ENCODE measurements around the gene OR52E1. TPM values are rescaled to one million over a fixed set of nuclear protein-coding genes. Genes with fewer than 3 reads are reported as not detected.

The OR52E1 gene
- not detected for total RNA-seq
- polyA plus RNA-seq: not detected
- long read RNA-seq, donor 1: 0 reads
- long read RNA-seq, donor 2: 0 reads

GRCh38 chr11:5069272-5069671 is at the start of gene OR52E1:
TSS of gene OR52E1 (plus strand) at chr11:5069572.
- DNase-seq: no peak
- intact Hi-C loops (cut with DNase I): no loop called here
- 51 to 63% (median 52%) methylated on average over 3 of the region's 3 CpGs for WGBS, 3 donors
- Histone ChIP-seq H3K9me3 (no peaks in the 10 kb centered on the region), H3K4me1 (no peaks in the 10 kb centered on the region), H3K36me3 (ENCODE audit: insufficient read depth in 1 of 2, low read depth in 1 of 2) (no peaks in the 10 kb centered on the region), H3K4me3 (no peak within 1 kb of the TSS), H3K27me3 (ENCODE audit: insufficient read depth in 3 of 3, low read length in 2 of 3) (no peaks in the 10 kb centered on the region), H3K27ac (no peak within 1 kb of the TSS)
- TF ChIP-seq, protein P1, sequence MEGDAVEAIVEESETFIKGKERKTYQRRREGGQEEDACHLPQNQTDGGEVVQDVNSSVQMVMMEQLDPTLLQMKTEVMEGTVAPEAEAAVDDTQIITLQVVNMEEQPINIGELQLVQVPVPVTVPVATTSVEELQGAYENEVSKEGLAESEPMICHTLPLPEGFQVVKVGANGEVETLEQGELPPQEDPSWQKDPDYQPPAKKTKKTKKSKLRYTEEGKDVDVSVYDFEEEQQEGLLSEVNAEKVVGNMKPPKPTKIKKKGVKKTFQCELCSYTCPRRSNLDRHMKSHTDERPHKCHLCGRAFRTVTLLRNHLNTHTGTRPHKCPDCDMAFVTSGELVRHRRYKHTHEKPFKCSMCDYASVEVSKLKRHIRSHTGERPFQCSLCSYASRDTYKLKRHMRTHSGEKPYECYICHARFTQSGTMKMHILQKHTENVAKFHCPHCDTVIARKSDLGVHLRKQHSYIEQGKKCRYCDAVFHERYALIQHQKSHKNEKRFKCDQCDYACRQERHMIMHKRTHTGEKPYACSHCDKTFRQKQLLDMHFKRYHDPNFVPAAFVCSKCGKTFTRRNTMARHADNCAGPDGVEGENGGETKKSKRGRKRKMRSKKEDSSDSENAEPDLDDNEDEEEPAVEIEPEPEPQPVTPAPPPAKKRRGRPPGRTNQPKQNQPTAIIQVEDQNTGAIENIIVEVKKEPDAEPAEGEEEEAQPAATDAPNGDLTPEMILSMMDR (IDR thresholded peaks at IDR 0.05): no peak
- ATAC-seq: no peak

GRCh38 chr11:5021996-5022395 is 47.4 kb upstream of the OR52E1 start:
- Histone ChIP-seq H3K27ac (no peak overlapping the region), H3K36me3 (ENCODE audit: insufficient read depth in 1 of 2, low read depth in 1 of 2) (no peaks in the 10 kb centered on the region), H3K4me1 (no peaks in the 10 kb centered on the region), H3K27me3 (ENCODE audit: insufficient read depth in 3 of 3, low read length in 2 of 3) (no peaks in the 10 kb centered on the region), H3K9me3 (peaks cover 16% of the 10 kb centered on the region), H3K4me3 (no peak overlapping the region)
- ATAC-seq (no peak), DNase-seq (no peak)
- 89 to 94% (median 92%) methylated on average over 2 of the region's 2 CpGs for WGBS, 3 donors
- TF ChIP-seq, protein P1 (IDR thresholded peaks at IDR 0.05): no peak
- intact Hi-C loops (cut with DNase I): no loop called here

- intact Hi-C loops (cut with DNase I): no loop called here
- Histone ChIP-seq H3K9me3 (no peaks in the 10 kb centered on the region), H3K27ac (no peak overlapping the region), H3K4me1 (no peaks in the 10 kb centered on the region), H3K36me3 (ENCODE audit: insufficient read depth in 1 of 2, low read depth in 1 of 2) (no peaks in the 10 kb centered on the region), H3K4me3 (no peak overlapping the region), H3K27me3 (ENCODE audit: insufficient read depth in 3 of 3, low read length in 2 of 3) (no peaks in the 10 kb centered on the region)
- TF ChIP-seq, protein P1 (IDR thresholded peaks at IDR 0.05): no peak
- WGBS, 3 donors: 69 to 80% (median 70%) methylated on average over 2 of the region's 2 CpGs
- DNase-seq (no peak), ATAC-seq (no peak)
Observed at GRCh38 chr11:5036669-5037068, 32.7 kb upstream of the OR52E1 start.

DNA sequence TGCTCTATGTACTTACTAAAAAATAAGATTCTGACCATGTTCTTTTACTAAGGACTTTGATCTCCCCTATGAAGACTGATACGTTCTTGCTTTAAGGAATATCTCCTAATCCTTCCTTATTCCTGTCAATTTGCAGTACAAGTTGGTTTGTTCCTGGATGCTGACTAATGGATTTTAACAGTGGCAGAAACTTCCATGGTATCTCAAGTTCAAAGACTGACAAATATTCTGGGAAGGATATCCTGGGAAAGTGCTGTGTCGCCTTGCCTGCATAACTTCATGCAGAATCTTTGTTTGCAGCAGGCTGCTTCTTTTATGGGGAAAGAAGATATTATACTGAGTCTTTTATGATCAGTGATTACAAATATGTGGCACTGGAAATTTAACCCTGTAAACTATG is 31.4 kb upstream of the OR52E1 start:
- no peak for ATAC-seq
- Histone ChIP-seq H3K9me3 (no peaks in the 10 kb centered on the region), H3K4me1 (no peaks in the 10 kb centered on the region), H3K27ac (no peak overlapping the region), H3K27me3 (ENCODE audit: insufficient read depth in 3 of 3, low read length in 2 of 3) (no peaks in the 10 kb centered on the region), H3K36me3 (ENCODE audit: insufficient read depth in 1 of 2, low read depth in 1 of 2) (no peaks in the 10 kb centered on the region), H3K4me3 (no peak overlapping the region)
- intact Hi-C loops (cut with DNase I): no loop called here
- TF ChIP-seq, protein P1 (IDR thresholded peaks at IDR 0.05): no peak
- DNase-seq: no peak
- WGBS, 3 donors: 35 to 48% (median 41%) methylated on average over 2 of the region's 2 CpGs

DNA sequence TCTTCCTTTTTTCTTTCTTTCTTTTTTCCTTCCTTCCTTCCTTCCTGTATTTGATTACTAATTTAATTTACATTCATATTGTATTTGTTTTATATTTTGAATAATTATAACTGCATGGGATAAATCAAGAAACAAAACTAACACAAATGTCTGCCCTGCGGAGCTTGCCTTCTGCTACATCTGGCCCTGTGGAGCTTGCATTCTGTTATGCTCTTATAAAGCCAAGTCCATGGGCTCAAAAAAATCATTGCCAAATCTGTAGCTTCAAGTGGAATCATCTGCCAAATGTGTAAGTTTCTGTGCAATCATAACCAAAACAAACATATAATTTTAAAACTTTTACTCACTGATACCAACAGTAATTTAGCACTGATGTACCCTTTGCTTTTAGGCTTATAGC is 31.0 kb upstream of the OR52E1 start:
- intact Hi-C loops (cut with DNase I): no loop called here
- H3K27ac ChIP-seq: no peak overlapping the region
- no peaks in the 10 kb centered on the region for H3K27me3 ChIP-seq (ENCODE audit: insufficient read depth in 3 of 3, low read length in 2 of 3)
- ATAC-seq (no peak), DNase-seq (no peak)
- no peak overlapping the region for H3K4me3 ChIP-seq
- H3K9me3 ChIP-seq: no peaks in the 10 kb centered on the region
- TF ChIP-seq, protein P1 (IDR thresholded peaks at IDR 0.05): no peak
- WGBS, 3 donors: 70 to 81% (median 80%) methylated on average over 1 of the region's 1 CpG
- no peaks in the 10 kb centered on the region for H3K36me3 ChIP-seq (ENCODE audit: insufficient read depth in 1 of 2, low read depth in 1 of 2)
- H3K4me1 ChIP-seq: no peaks in the 10 kb centered on the region
